Astrocyte (in vitro differentiated cells and primary cell): ENCODE measurements around the gene CCN5.

ENCODE experiments used
- EZH2 ChIP-seq: IDR thresholded peaks from 2 replicates; pipeline ENCODE4 v1.6.1; 2012; ENCODE audit warnings: mild to moderate bottlenecking, low read length, inconsistent platforms; ENCODE audit not compliant: insufficient read depth
- TF ChIP-seq, protein P1 (sequence below): IDR thresholded peaks from 2 replicates; pipeline ENCODE4 v1.5.1; 2011; ENCODE audit warnings: low read depth, mild to moderate bottlenecking, inconsistent platforms, low read length, moderate library complexity; ENCODE audit not compliant: insufficient read depth

DNA sequence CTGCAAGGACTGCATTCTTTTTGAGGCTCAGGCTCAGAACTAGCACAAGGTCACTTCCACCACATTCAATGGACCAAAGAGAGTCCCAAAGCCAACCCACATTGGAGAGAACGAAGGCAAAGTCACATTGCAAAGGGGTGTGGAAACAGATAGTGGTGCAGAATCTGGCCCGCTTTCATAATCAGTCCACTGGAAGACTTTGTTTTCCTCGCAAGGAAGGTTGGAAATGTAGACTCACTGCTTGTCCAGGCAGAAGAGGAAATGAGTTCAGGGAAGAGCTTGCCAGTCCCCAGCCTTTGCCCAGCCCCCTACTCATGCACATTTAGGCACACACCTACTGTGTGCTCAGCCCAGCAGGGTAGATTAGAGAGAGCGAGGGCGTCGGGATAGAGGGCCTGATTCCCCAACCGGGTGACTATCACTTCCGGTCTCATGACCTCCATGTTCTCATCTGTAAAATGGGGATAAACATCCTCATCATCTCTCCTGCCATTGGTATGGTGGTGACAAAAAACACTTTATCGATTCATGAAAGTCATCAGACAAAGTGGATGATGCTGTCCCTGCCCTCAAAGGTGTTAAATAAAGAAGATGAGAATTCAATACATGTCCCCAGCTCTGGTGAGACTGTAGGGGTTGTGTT lies 24.3 kb upstream of the CCN5 start:
- no peak for TF ChIP-seq EZH2
- TF ChIP-seq, protein P1, sequence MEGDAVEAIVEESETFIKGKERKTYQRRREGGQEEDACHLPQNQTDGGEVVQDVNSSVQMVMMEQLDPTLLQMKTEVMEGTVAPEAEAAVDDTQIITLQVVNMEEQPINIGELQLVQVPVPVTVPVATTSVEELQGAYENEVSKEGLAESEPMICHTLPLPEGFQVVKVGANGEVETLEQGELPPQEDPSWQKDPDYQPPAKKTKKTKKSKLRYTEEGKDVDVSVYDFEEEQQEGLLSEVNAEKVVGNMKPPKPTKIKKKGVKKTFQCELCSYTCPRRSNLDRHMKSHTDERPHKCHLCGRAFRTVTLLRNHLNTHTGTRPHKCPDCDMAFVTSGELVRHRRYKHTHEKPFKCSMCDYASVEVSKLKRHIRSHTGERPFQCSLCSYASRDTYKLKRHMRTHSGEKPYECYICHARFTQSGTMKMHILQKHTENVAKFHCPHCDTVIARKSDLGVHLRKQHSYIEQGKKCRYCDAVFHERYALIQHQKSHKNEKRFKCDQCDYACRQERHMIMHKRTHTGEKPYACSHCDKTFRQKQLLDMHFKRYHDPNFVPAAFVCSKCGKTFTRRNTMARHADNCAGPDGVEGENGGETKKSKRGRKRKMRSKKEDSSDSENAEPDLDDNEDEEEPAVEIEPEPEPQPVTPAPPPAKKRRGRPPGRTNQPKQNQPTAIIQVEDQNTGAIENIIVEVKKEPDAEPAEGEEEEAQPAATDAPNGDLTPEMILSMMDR, result no peak
